Ishikawa (cell line): ENCODE results near the gene KCNG2.

ENCODE experiments used
- CEBPB ChIP-seq: IDR thresholded peaks from 2 replicates; pipeline ENCODE4 v1.6.1; 2012
- CREB1 ChIP-seq: IDR thresholded peaks from 2 replicates; pipeline ENCODE4 v1.6.1; 2012; ENCODE audit warnings: low read depth
- EGR1 ChIP-seq: IDR thresholded peaks from 2 replicates; pipeline ENCODE4 v1.6.1; 2012
- EP300 ChIP-seq: IDR thresholded peaks from 2 replicates; pipeline ENCODE4 v1.6.1; 2012; ENCODE audit warnings: borderline replicate concordance
- FOXM1 ChIP-seq: IDR thresholded peaks from 2 replicates; pipeline ENCODE4 v1.6.1; 2012; ENCODE audit warnings: low read depth, borderline replicate concordance
- NFIC ChIP-seq: IDR thresholded peaks from 2 replicates; pipeline ENCODE4 v1.6.1; 2012
- RAD21 ChIP-seq: IDR thresholded peaks from 2 replicates; pipeline ENCODE4 v1.6.1; 2012; ENCODE audit warnings: low read depth
- TAF1 ChIP-seq: IDR thresholded peaks from 2 replicates; pipeline ENCODE4 v1.6.1; 2012; ENCODE audit warnings: low read depth, mild to moderate bottlenecking
- TCF12 ChIP-seq: IDR thresholded peaks from 2 replicates; pipeline ENCODE4 v1.6.1; 2012; ENCODE audit warnings: low read depth
- TEAD4 ChIP-seq: IDR thresholded peaks from 2 replicates; pipeline ENCODE4 v1.6.1; 2012
- YY1 ChIP-seq: IDR thresholded peaks from 2 replicates; pipeline ENCODE4 v1.6.1; 2012; ENCODE audit warnings: low read depth
- ZBTB7A ChIP-seq: IDR thresholded peaks from 2 replicates; pipeline ENCODE4 v1.6.1; 2012; ENCODE audit warnings: low read depth
- TF ChIP-seq, protein P1 (sequence below): IDR thresholded peaks from 2 replicates; pipeline ENCODE4 v1.6.1; 2012; ENCODE audit warnings: low read depth, mild to moderate bottlenecking
- TF ChIP-seq, protein P2 (sequence below): IDR thresholded peaks from 2 replicates; pipeline ENCODE4 v1.6.1; 2012
- TF ChIP-seq, protein P3 (sequence below): IDR thresholded peaks from 2 replicates; pipeline ENCODE4 v1.6.1; 2012

KCNG2 gene

DNA sequence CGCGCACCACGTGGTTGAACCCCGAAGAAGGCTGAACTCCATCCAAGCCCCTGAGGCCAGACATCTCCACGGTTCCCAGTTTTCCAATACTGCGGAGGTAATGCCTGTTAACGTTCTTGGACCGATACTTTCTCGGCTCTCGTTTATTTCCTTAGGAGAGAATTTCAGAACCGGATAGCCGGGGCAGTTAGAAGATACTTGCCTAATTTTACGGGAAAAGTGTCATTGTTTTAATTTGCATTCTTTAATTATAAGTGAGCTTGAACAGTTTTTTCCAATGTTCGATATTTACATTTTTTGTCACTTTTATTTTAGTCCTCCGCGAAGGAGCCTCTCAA lies 10.2 kb upstream of the KCNG2 start:
- TF ChIP-seq, protein P1, sequence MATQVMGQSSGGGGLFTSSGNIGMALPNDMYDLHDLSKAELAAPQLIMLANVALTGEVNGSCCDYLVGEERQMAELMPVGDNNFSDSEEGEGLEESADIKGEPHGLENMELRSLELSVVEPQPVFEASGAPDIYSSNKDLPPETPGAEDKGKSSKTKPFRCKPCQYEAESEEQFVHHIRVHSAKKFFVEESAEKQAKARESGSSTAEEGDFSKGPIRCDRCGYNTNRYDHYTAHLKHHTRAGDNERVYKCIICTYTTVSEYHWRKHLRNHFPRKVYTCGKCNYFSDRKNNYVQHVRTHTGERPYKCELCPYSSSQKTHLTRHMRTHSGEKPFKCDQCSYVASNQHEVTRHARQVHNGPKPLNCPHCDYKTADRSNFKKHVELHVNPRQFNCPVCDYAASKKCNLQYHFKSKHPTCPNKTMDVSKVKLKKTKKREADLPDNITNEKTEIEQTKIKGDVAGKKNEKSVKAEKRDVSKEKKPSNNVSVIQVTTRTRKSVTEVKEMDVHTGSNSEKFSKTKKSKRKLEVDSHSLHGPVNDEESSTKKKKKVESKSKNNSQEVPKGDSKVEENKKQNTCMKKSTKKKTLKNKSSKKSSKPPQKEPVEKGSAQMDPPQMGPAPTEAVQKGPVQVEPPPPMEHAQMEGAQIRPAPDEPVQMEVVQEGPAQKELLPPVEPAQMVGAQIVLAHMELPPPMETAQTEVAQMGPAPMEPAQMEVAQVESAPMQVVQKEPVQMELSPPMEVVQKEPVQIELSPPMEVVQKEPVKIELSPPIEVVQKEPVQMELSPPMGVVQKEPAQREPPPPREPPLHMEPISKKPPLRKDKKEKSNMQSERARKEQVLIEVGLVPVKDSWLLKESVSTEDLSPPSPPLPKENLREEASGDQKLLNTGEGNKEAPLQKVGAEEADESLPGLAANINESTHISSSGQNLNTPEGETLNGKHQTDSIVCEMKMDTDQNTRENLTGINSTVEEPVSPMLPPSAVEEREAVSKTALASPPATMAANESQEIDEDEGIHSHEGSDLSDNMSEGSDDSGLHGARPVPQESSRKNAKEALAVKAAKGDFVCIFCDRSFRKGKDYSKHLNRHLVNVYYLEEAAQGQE: no peak
- TF ChIP-seq, protein P2, sequence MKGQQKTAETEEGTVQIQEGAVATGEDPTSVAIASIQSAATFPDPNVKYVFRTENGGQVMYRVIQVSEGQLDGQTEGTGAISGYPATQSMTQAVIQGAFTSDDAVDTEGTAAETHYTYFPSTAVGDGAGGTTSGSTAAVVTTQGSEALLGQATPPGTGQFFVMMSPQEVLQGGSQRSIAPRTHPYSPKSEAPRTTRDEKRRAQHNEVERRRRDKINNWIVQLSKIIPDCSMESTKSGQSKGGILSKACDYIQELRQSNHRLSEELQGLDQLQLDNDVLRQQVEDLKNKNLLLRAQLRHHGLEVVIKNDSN: no peak
- TF ChIP-seq YY1: no peak

DNA sequence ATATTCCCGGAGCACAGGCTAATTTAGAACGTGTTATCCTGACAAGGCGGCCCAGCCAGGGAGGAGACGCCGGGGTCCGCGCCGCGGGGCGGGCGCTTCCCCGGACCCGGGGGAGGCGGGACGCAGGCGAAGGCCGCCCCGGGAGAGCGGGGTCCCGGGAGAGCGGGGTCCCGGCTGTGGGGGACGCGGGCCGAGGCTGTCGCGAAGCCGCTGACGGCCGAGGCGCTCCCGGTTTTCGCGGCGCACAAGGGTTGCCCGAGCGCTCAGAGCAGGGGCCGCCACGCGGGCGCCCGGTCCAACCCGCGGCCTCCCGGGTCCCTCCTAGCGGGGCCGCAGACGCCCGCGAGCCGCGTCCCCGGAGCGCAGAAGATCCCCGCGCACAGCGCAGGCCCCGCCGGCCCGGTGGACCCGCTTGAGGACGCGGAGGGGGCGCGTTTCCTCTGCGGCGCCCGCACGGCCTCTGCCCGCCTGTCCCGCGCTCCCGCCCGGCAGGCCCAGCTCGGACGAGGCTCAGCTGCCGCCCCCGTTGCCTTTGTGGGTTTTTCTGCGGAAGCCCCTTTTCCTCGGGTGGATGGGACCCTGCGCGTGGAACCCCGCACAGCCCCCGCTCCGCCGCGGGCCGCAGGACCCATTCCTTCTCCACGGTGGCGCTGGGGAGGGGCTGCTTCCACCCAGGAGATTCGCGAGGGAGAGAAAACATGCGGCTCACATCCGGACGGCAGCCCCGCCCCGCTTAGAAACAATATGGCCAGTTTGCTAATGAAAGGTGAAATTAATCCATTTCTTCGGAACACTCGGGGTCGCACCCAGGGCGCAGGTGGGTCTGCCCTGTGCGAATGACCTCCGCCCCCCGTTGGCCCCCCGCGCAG lies 9.6 kb upstream of the KCNG2 start:
- TF ChIP-seq RAD21 (no peak), TAF1 (no peak), ZBTB7A (no peak), YY1 (no peak), EGR1 (no peak), FOXM1 (no peak), CREB1 (no peak), TCF12 (no peak), NFIC (no peak), CEBPB (no peak), EP300 (no peak), TEAD4 (no peak)
- TF ChIP-seq, protein P1: no peak
- TF ChIP-seq, protein P2: no peak
- TF ChIP-seq, protein P3, sequence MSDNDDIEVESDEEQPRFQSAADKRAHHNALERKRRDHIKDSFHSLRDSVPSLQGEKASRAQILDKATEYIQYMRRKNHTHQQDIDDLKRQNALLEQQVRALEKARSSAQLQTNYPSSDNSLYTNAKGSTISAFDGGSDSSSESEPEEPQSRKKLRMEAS: no peak

DNA sequence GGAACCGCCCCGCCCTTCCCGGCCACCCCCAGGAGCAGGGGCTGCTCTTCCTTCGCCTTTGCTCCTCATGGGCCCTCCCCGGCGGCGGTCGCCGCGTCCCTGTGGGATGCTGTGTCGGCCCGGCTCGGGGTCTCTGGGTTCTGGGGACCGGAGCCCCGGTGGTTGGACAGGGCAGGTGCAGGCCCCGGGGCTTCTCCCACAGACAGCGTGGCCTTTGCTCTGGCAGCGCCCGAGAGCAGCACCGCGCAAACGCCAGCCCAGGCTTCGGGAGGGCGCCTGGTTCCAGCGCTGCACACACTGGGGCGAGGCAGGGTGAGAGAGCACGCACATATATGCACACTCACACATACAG lies 9.0 kb upstream of the KCNG2 start:
- TF ChIP-seq RAD21 (no peak), EGR1 (no peak), CREB1 (no peak), EP300 (no peak), TCF12 (no peak)
- TF ChIP-seq, protein P1: no peak
- TF ChIP-seq, protein P3: no peak

DNA sequence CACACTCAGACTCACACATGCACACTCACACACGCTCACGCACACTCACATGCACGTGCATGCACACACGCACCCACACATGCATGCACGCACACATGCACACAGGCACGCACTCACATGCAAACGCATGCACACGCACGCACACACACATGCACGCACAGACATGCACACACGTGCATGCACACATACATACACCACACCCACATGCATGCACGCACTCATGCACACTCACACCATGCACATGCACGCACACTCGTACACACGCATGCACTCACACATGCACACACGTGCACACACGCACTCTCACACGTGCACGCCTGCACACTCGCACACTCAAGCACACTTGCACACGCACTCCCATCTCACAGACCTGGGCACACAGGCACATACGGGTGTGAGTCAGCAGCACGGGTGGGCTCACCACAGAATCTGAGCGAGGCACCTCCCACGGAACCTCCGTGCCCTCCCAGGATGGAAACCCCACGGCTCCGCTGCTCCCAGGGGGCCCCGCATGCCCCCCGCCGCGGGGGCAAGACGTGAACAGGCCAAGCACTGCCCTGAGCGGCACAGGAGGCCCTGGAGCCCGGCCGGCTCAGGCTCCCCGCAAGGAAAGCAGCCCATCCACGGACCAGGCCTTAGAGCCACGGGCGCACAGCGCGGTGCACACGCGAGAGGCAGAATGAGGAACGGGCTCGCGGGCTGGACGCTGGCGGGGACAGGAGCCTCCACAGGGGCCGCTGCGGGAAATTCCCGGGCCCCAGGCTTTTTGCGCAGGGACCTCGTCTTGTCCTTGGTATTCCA lies 8.4 kb upstream of the KCNG2 start:
- TF ChIP-seq, protein P2: no peak
- TF ChIP-seq NFIC (no peak), EGR1 (no peak), CEBPB (no peak), RAD21 (no peak), FOXM1 (no peak), ZBTB7A (no peak), TCF12 (no peak), CREB1 (no peak), YY1 (no peak), TAF1 (no peak), TEAD4 (no peak), EP300 (no peak)
- TF ChIP-seq, protein P3: no peak
- TF ChIP-seq, protein P1: no peak
